ENCODE results near the gene GUCD1. TPM values are rescaled to one million over a fixed set of nuclear protein-coding genes. Genes with fewer than 3 reads are reported as not detected.

Gene GUCD1
- total and polyA plus RNA-seq, 10 of the 15 experiments (the other 5 are each of a cell fraction or from before 2014, with no cell fraction given): 56.0 to 177 (median 88.2) TPM

DNA sequence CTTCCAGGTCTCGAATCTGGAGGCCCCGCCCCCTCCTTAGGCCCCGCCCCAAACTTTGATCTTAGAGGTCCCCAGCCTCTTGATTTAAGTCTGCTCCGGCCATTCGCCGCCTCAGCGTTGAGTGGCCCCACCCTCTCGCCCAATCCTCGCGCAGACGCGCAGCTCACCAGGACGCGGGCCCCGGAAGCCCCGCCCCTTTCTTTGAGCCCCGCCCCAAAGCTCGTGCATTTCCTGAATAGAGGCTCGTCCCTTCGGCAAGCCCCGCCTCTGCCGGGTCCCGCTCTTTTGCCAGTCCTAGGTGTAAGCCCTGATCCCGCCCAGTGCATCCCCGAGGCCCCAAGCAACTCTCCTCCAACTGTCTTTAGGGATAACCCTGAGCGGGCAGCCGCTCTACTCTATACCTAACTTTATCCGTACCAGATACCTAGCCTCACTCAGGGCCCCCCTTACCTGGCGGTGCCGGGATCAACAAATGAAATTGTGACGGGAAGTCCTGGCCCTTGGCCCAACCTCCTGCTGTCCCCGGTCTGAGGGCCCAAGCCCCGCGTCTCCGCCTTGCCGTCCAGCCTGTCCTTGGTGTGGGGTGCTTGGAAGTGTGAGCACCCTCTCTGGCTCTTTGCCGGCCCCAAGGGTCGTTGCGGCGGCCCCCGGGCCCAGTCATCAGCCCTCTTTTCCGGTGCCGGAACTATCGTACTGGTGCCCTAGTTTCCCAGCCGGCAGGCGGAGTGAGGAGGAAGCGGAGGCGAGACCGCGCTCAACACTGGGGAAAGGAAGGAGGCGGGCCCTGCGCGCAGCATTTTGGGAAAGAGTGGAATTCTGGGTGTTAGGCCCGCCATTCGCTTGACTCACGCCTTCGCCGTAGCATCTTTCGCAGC lies 464 bp upstream of the GUCD1 start, which contains the start of gene SNRPD3 (continued):
- no peak; the same call in 1 of the 2 replicates for TF ChIP-seq SMAD5 (IDR thresholded peaks at IDR 0.05; ENCODE audit: low read depth)
- peak; percentile 84 for TF ChIP-seq CBFB (IDR thresholded peaks at IDR 0.05; ENCODE audit: low read depth)
- TF ChIP-seq, protein P1, sequence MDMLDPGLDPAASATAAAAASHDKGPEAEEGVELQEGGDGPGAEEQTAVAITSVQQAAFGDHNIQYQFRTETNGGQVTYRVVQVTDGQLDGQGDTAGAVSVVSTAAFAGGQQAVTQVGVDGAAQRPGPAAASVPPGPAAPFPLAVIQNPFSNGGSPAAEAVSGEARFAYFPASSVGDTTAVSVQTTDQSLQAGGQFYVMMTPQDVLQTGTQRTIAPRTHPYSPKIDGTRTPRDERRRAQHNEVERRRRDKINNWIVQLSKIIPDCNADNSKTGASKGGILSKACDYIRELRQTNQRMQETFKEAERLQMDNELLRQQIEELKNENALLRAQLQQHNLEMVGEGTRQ (IDR thresholded peaks at IDR 0.05; ENCODE audit: borderline replicate concordance, low read depth, low read length): no peak
- peak; percentile 85; the same call in 1 of the 2 replicates for TF ChIP-seq RBBP5 (conservative IDR thresholded peaks at IDR 0.05)
- no peak for TF ChIP-seq TCF12 (IDR thresholded peaks at IDR 0.05; ENCODE audit: low read depth, low read length)
- TF ChIP-seq, protein P2, sequence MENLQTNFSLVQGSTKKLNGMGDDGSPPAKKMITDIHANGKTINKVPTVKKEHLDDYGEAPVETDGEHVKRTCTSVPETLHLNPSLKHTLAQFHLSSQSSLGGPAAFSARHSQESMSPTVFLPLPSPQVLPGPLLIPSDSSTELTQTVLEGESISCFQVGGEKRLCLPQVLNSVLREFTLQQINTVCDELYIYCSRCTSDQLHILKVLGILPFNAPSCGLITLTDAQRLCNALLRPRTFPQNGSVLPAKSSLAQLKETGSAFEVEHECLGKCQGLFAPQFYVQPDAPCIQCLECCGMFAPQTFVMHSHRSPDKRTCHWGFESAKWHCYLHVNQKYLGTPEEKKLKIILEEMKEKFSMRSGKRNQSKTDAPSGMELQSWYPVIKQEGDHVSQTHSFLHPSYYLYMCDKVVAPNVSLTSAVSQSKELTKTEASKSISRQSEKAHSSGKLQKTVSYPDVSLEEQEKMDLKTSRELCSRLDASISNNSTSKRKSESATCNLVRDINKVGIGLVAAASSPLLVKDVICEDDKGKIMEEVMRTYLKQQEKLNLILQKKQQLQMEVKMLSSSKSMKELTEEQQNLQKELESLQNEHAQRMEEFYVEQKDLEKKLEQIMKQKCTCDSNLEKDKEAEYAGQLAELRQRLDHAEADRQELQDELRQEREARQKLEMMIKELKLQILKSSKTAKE (IDR thresholded peaks at IDR 0.05; ENCODE audit: low read depth, poor library complexity, severe bottlenecking): peak; percentile 76
- TF ChIP-seq HDAC2 (IDR thresholded peaks at IDR 0.05): peak; percentile 89; the same call in 1 of the 2 replicates
- TF ChIP-seq, protein P3, sequence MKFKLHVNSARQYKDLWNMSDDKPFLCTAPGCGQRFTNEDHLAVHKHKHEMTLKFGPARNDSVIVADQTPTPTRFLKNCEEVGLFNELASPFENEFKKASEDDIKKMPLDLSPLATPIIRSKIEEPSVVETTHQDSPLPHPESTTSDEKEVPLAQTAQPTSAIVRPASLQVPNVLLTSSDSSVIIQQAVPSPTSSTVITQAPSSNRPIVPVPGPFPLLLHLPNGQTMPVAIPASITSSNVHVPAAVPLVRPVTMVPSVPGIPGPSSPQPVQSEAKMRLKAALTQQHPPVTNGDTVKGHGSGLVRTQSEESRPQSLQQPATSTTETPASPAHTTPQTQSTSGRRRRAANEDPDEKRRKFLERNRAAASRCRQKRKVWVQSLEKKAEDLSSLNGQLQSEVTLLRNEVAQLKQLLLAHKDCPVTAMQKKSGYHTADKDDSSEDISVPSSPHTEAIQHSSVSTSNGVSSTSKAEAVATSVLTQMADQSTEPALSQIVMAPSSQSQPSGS (IDR thresholded peaks at IDR 0.05; ENCODE audit: low read length): no peak
- TF ChIP-seq, protein P4, sequence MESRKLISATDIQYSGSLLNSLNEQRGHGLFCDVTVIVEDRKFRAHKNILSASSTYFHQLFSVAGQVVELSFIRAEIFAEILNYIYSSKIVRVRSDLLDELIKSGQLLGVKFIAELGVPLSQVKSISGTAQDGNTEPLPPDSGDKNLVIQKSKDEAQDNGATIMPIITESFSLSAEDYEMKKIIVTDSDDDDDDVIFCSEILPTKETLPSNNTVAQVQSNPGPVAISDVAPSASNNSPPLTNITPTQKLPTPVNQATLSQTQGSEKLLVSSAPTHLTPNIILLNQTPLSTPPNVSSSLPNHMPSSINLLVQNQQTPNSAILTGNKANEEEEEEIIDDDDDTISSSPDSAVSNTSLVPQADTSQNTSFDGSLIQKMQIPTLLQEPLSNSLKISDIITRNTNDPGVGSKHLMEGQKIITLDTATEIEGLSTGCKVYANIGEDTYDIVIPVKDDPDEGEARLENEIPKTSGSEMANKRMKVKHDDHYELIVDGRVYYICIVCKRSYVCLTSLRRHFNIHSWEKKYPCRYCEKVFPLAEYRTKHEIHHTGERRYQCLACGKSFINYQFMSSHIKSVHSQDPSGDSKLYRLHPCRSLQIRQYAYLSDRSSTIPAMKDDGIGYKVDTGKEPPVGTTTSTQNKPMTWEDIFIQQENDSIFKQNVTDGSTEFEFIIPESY (IDR thresholded peaks at IDR 0.05): no peak
- TF ChIP-seq HCFC1 (IDR thresholded peaks at IDR 0.05; ENCODE audit: low read length): peak; percentile 85
- peak; percentile 85 for TF ChIP-seq SP1 (IDR thresholded peaks at IDR 0.05; ENCODE audit: low read depth, low read length)
- TF ChIP-seq, protein P5, sequence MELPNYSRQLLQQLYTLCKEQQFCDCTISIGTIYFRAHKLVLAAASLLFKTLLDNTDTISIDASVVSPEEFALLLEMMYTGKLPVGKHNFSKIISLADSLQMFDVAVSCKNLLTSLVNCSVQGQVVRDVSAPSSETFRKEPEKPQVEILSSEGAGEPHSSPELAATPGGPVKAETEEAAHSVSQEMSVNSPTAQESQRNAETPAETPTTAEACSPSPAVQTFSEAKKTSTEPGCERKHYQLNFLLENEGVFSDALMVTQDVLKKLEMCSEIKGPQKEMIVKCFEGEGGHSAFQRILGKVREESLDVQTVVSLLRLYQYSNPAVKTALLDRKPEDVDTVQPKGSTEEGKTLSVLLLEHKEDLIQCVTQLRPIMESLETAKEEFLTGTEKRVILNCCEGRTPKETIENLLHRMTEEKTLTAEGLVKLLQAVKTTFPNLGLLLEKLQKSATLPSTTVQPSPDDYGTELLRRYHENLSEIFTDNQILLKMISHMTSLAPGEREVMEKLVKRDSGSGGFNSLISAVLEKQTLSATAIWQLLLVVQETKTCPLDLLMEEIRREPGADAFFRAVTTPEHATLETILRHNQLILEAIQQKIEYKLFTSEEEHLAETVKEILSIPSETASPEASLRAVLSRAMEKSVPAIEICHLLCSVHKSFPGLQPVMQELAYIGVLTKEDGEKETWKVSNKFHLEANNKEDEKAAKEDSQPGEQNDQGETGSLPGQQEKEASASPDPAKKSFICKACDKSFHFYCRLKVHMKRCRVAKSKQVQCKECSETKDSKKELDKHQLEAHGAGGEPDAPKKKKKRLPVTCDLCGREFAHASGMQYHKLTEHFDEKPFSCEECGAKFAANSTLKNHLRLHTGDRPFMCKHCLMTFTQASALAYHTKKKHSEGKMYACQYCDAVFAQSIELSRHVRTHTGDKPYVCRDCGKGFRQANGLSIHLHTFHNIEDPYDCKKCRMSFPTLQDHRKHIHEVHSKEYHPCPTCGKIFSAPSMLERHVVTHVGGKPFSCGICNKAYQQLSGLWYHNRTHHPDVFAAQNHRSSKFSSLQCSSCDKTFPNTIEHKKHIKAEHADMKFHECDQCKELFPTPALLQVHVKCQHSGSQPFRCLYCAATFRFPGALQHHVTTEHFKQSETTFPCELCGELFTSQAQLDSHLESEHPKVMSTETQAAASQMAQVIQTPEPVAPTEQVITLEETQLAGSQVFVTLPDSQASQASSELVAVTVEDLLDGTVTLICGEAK (IDR thresholded peaks at IDR 0.05; ENCODE audit: borderline replicate concordance): peak; percentile 99
- no peak for TF ChIP-seq NR2C2 (IDR thresholded peaks at IDR 0.05; ENCODE audit: borderline replicate concordance, control insufficient read depth, insufficient read length, low read depth)
- no peak for TF ChIP-seq KAT2A (conservative IDR thresholded peaks at IDR 0.05; ENCODE audit: control insufficient read depth, low read depth, low read length)
- peak; percentile 90 for TF ChIP-seq POLR2A (IDR thresholded peaks at IDR 0.05; ENCODE audit: low read depth, low read length)
- peak in 1 of 2 experiments; percentile 74; a peak in 2 of 4 replicates for TF ChIP-seq ETV6 (conservative IDR thresholded peaks at IDR 0.05 in 1 of 2, IDR thresholded peaks at IDR 0.05 in 1 of 2; ENCODE audit: borderline replicate concordance in 1 of 2, low read depth in 1 of 2)
- peak; percentile 74 for TF ChIP-seq CREB1 (IDR thresholded peaks at IDR 0.05; ENCODE audit: low read depth)
- peak; percentile 93; the same call in 1 of the 2 replicates for TF ChIP-seq STAT1 (conservative IDR thresholded peaks at IDR 0.05)
- TF ChIP-seq RB1 (IDR thresholded peaks at IDR 0.05; ENCODE audit: borderline replicate concordance): peak; percentile 98; the same call in 1 of the 2 replicates

All from GM12878 (cell line).